NCI-H2081 (cell line): ENCODE measurements around the gene TRPM4.
A peak's percentile ranks its signal among the peaks of the same experiment; 100 is the strongest.
"Not testable (repeated sequence)": the region's sequence is repeated elsewhere in the genome, so short reads cannot be mapped to it uniquely, and the experiment has no call there.

ENCODE experiments used
- DNase-seq, 2 experiments: peaks; one replicate each; lab custom pipeline; 2025; lab: John Stamatoyannopoulos, UW

The TRPM4 gene

GRCh38 chr19:49151267-49152118 lies 6.1 kb upstream of the TRPM4 start:
- DNase-seq = peak; percentile 58 to 63

DNA sequence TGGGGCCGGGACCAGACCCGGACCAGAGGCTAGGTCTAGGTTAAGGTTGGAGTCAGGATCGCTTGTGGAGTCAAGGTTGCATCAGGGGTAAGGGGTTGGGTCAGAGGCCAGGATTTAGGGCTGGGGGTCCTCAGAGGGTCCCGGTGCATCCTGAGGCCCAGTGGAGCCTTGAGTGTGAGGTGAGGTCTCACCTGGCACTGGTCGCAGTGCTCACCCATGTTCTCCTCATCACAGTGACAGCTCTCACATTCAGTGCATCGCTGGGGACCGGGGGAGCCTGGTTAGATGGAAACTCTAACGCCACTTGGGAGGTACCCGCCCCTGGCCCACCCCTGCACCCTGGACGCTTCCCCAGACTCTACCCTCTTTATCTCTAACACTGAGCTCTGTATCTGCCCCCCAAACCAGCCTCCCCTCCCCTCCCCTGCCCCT lies 5.5 kb upstream of the TRPM4 start:
- DNase-seq = no peak

DNA sequence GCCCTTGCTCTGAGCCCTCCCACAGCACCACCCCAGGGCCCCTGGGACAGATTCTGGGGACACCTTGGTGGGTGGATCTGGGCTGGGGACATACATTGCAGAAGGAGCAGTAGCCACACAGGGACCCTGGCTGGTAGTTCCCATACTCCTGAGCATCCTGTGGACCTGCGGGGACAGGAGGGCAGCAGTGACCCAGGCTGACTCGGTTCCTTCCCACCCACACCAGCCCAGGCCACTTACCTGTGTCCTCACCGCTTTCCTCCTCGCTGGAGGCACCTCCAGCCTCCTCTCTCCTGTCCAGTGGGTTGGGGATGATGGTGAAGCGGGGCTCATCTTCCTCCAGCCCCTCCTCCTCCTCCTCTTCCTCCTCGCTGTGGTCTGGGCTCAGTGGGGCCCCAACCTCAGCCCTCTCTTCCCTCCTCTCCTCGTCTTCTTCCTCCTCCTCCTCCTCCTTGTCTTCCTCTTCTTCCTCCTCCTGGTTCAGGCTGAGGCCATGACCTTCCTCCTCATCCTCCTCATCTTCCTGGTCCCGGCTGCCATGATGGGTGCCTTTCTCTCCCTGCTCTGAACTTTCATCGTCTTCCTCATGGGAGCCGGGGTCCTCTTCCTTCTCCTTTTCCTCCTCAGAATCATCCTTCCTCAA lies 4.3 kb upstream of the TRPM4 start:
- DNase-seq = no peak

GRCh38 chr19:49154279-49154678 lies 3.3 kb upstream of the TRPM4 start:
- no peak for DNase-seq

GRCh38 chr19:49155005-49155819 lies 2.4 kb upstream of the TRPM4 start, which contains the start of gene HRC:
TSS of gene HRC (minus strand) at chr19:49155396. CDS start at chr19:49155237, 159 bp downstream.
- DNase-seq = no peak

DNA sequence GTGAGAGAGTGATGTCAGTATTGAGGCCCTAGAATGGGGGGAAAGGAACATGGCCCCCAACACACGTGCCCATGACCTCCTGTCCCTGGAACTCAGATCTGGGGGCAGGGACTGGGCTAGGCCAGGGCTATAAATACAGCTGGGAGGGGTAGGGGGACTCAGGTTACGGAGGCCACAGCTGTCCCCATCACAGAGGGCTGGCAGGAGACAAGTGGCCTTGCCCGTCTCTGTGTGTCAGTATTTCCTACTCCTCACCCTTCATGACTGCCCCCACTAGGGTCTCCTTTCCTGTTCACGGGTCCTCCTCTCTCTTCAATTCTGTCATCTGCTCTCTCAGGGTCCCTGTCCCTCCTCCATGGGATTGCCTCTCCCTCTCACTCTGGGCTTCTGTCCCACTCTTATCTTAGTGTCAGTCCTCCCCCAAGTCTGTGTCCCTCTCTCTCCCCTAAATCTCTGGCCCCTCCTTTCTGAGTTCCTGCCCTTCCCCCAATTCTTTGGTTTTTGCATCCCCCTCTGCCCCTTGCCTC lies 1.7 kb upstream of the TRPM4 start:
- no peak for DNase-seq

GRCh38 chr19:49160450-49161189 lies 3.0 kb downstream of the TRPM4 start:
- DNase-seq = no peak

- DNase-seq = no peak
Measured at GRCh38 chr19:49161987-49162386, 4.4 kb downstream of the TRPM4 start.

GRCh38 chr19:49165111-49165750 lies 7.6 kb downstream of the TRPM4 start:
- DNase-seq = peak in 1 of 2 experiments; percentile 6

GRCh38 chr19:49165865-49166301 lies 8.3 kb downstream of the TRPM4 start:
- DNase-seq = no peak

GRCh38 chr19:49167857-49168409 lies 10.3 kb downstream of the TRPM4 start:
- DNase-seq = no peak

GRCh38 chr19:49168421-49168820 lies 10.8 kb downstream of the TRPM4 start:
- DNase-seq = no peak

DNA sequence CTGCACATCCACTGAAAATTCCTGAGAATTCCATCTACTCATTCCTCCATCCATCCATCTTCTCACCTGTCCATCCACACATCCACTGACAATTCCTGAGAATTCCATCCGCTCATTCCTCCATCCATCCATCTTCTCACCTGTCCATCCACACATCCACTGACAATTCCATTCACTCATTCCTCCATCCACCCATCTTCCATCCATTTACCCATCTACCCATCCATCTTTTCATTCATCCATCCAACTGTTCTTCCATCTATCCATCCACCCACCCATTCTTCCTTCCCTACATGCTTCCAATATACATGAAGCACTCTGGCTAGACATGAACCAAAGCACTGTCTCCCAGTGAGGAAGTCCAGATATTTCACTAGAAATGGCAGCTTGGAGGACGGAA lies 15.6 kb downstream of the TRPM4 start:
- DNase-seq = no peak

GRCh38 chr19:49180659-49181058 lies 23.1 kb downstream of the TRPM4 start:
- DNase-seq = no peak

DNA sequence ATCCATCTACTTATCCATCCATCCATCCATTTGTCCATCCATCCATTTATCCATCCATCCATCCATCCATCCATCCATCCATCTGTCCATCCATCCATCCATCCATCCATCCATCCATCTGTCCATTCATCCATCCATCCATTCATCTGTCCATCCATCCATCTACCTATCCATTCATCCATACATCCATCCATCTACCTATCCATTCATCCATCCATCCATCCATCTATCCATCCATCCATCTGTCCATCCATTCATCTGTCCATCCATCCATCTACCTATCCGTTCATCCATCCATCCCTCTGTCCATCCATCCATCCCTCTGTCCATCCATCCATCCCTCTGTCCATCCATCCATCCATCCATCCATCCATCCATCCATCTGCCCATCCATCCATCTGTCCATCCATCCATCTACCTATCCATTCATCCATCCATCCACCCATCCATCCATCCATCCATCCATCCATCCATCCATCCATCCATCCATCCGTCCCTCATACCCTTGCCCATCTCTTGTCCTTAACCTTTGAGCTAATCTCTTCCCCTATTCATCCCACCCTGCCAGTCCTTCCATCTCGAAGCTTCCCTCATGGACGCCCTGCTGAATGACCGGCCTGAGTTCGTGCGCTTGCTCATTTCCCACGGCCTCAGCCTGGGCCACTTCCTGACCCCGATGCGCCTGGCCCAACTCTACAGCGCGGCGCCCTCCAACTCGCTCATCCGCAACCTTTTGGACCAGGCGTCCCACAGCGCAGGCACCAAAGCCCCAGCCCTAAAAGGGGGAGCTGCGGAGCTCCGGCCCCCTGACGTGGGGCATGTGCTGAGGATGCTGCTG lies 24.6 kb downstream of the TRPM4 start:
- not testable (repeated sequence) for DNase-seq

GRCh38 chr19:49182848-49183375 lies 25.3 kb downstream of the TRPM4 start:
- DNase-seq = no peak

GRCh38 chr19:49186108-49186507 lies 28.5 kb downstream of the TRPM4 start:
- no peak for DNase-seq

GRCh38 chr19:49188626-49189200 lies 31.1 kb downstream of the TRPM4 start:
- no peak for DNase-seq

DNA sequence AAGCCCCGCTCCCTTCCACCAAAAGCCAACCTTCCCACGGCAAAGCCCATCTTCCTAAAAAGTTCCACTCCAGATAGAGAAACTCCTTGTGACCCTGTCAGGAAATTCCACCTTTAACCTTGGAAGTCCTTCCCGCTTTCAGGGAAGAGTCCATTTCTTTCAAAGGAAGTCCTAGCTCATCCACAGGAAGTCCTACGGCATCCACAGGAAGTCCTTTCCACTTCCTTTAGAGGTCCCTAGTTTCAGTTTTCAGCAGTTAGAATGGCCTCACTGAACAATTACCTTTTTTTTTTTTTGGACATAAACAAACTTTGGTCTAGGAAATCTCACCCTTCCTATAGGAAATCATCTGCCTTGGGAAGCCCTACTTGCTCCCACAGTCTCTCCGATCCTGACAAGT lies 31.7 kb downstream of the TRPM4 start:
- DNase-seq = no peak
